Muscle layer of duodenum (tissue), 2 donors: ENCODE measurements around the gene GPAT3.
A peak's percentile ranks its signal among the peaks of the same experiment; 100 is the strongest.
"Not testable (repeated sequence)": the region's sequence is repeated elsewhere in the genome, so short reads cannot be mapped to it uniquely, and the experiment has no call there.

ENCODE experiments used
- H3K27ac ChIP-seq: one replicate; pipeline ENCODE4 v1.7.0; 2013; ENCODE audit warnings: mild to moderate bottlenecking, low read length
- H3K27me3 ChIP-seq: one replicate; pipeline ENCODE4 v1.7.0; 2013; ENCODE audit warnings: low read depth, mild to moderate bottlenecking, control low read depth, low read length
- H3K36me3 ChIP-seq, 2 donors: one replicate each; pipeline ENCODE4 v1.7.0; 2013; ENCODE audit warnings: low read length in 2 of 2, control low read depth in 1 of 2, mild to moderate bottlenecking in 1 of 2; ENCODE audit not compliant: insufficient read depth in 2 of 2, control insufficient read depth in 1 of 2
- H3K4me1 ChIP-seq, 2 donors: one replicate each; pipeline ENCODE4 v1.7.0; 2013; ENCODE audit warnings: low read length in 2 of 2, mild to moderate bottlenecking in 2 of 2, control low read depth in 1 of 2, moderate library complexity in 1 of 2; ENCODE audit not compliant: insufficient read depth in 2 of 2, control insufficient read depth in 1 of 2
- H3K4me3 ChIP-seq, 2 donors: one replicate each; pipeline ENCODE4 v1.7.0; 2013; ENCODE audit warnings: low read length in 2 of 2, low read depth in 1 of 2, mild to moderate bottlenecking in 1 of 2
- H3K9me3 ChIP-seq, 2 donors: one replicate each; pipeline ENCODE4 v1.7.0; 2013; ENCODE audit warnings: low read length in 2 of 2, control low read depth in 1 of 2, mild to moderate bottlenecking in 1 of 2; ENCODE audit not compliant: control insufficient read depth in 1 of 2
- donor health status: healthy.

Gene GPAT3

GRCh38 chr4:83509156-83509585, 26.7 kb upstream of the GPAT3 start:
- not testable (repeated sequence) for H3K36me3 ChIP-seq, H3K4me3 ChIP-seq, H3K4me1 ChIP-seq, H3K27ac ChIP-seq, H3K9me3 ChIP-seq, H3K27me3 ChIP-seq

- H3K27me3 ChIP-seq = no peaks in the 10 kb centered on the region
- no peak overlapping the region for H3K4me3 ChIP-seq
- no peaks in the 10 kb centered on the region for H3K4me1 ChIP-seq
- H3K36me3 ChIP-seq = no peaks in the 10 kb centered on the region
- no peak overlapping the region for H3K27ac ChIP-seq
- no peaks in the 10 kb centered on the region for H3K9me3 ChIP-seq
Measured at GRCh38 chr4:83510442-83510841, 25.5 kb upstream of the GPAT3 start.

GRCh38 chr4:83516042-83516772, 19.7 kb upstream of the GPAT3 start:
- Histone ChIP-seq H3K36me3 (no peaks in the 10 kb centered on the region), H3K9me3 (no peaks in the 10 kb centered on the region), H3K27ac (no peak overlapping the region), H3K27me3 (no peaks in the 10 kb centered on the region), H3K4me3 (no peak overlapping the region), H3K4me1 (no peaks in the 10 kb centered on the region)

- H3K4me1 ChIP-seq = no peaks in the 10 kb centered on the region
- H3K9me3 ChIP-seq = no peaks in the 10 kb centered on the region
- H3K4me3 ChIP-seq = no peak overlapping the region
- no peak overlapping the region for H3K27ac ChIP-seq
- H3K36me3 ChIP-seq = no peaks in the 10 kb centered on the region
- no peaks in the 10 kb centered on the region for H3K27me3 ChIP-seq
Measured at GRCh38 chr4:83522239-83522638, 13.7 kb upstream of the GPAT3 start.

- H3K27ac ChIP-seq = no peak overlapping the region
- H3K4me3 ChIP-seq = no peak overlapping the region
- no peaks in the 10 kb centered on the region for H3K36me3 ChIP-seq
- no peaks in the 10 kb centered on the region for H3K27me3 ChIP-seq
- no peaks in the 10 kb centered on the region for H3K4me1 ChIP-seq
- H3K9me3 ChIP-seq = no peaks in the 10 kb centered on the region
Measured at GRCh38 chr4:83527671-83528070, 8.2 kb upstream of the GPAT3 start.

GRCh38 chr4:83536362-83537272, 709 bp downstream of the GPAT3 start:
- peak overlapping the region; percentile 78 to 85 for H3K4me3 ChIP-seq
- peaks cover 4 to 8% of the 10 kb centered on the region in 2 donors for H3K4me1 ChIP-seq
- peak overlapping the region; percentile 43 for H3K27ac ChIP-seq
- no peaks in the 10 kb centered on the region for H3K9me3 ChIP-seq
- no peaks in the 10 kb centered on the region for H3K36me3 ChIP-seq
- no peaks in the 10 kb centered on the region for H3K27me3 ChIP-seq

GRCh38 chr4:83542225-83542624, 6.3 kb downstream of the GPAT3 start:
- no peak overlapping the region for H3K4me3 ChIP-seq
- no peaks in the 10 kb centered on the region for H3K4me1 ChIP-seq
- no peaks in the 10 kb centered on the region for H3K9me3 ChIP-seq
- H3K36me3 ChIP-seq = no peaks in the 10 kb centered on the region
- no peaks in the 10 kb centered on the region for H3K27me3 ChIP-seq
- H3K27ac ChIP-seq = no peak overlapping the region

- no peaks in the 10 kb centered on the region for H3K9me3 ChIP-seq
- H3K27ac ChIP-seq = no peak overlapping the region
- H3K27me3 ChIP-seq = no peaks in the 10 kb centered on the region
- no peak overlapping the region for H3K4me3 ChIP-seq
- H3K4me1 ChIP-seq = no peaks in the 10 kb centered on the region
- H3K36me3 ChIP-seq = peaks cover 0 to 5% of the 10 kb centered on the region in 2 donors
Measured at GRCh38 chr4:83546786-83547185, 10.9 kb downstream of the GPAT3 start.

GRCh38 chr4:83548151-83548905, 12.4 kb downstream of the GPAT3 start:
- Histone ChIP-seq H3K27me3 (no peaks in the 10 kb centered on the region), H3K27ac (no peak overlapping the region), H3K4me3 (no peak overlapping the region), H3K4me1 (no peaks in the 10 kb centered on the region), H3K9me3 (no peaks in the 10 kb centered on the region), H3K36me3 (peaks cover 0 to 5% of the 10 kb centered on the region in 2 donors)

- no peak overlapping the region for H3K27ac ChIP-seq
- peaks cover 0 to 5% of the 10 kb centered on the region in 2 donors for H3K36me3 ChIP-seq
- H3K27me3 ChIP-seq = no peaks in the 10 kb centered on the region
- no peaks in the 10 kb centered on the region for H3K9me3 ChIP-seq
- no peaks in the 10 kb centered on the region for H3K4me1 ChIP-seq
- no peak overlapping the region for H3K4me3 ChIP-seq
Measured at GRCh38 chr4:83552083-83552482, 16.2 kb downstream of the GPAT3 start.

GRCh38 chr4:83552924-83553323, 17.0 kb downstream of the GPAT3 start:
- no peaks in the 10 kb centered on the region for H3K9me3 ChIP-seq
- no peaks in the 10 kb centered on the region for H3K4me1 ChIP-seq
- no peak overlapping the region for H3K27ac ChIP-seq
- H3K27me3 ChIP-seq = no peaks in the 10 kb centered on the region
- no peak overlapping the region for H3K4me3 ChIP-seq
- peaks cover 0 to 3% of the 10 kb centered on the region in 2 donors for H3K36me3 ChIP-seq
